Activated CD4-positive, alpha-beta T cell treated with anti-CD3 and anti-CD28 coated beads, Interleukin-2, amount 50 U/mL, for 24 hours (primary cell): ENCODE data around the gene ITCH.
"Not testable (repeated sequence)": the region's sequence is repeated elsewhere in the genome, so short reads cannot be mapped to it uniquely, and the experiment has no call there.

Source experiments
- DNase-seq, 2 donors: peaks; one replicate each; pipeline ENCODE4 v3.0.0-alpha.2; 2020; ENCODE audit warnings: low read depth in 1 of 2, low spot score in 1 of 2

Gene ITCH

GRCh38 chr20:34377072-34377847 lies 14.2 kb downstream of the ITCH start:
- DNase-seq, result no peak

GRCh38 chr20:34382174-34382573 lies 19.1 kb downstream of the ITCH start:
- no peak for DNase-seq

- not testable (repeated sequence) for DNase-seq
Observed at GRCh38 chr20:34382877-34383455, 19.9 kb downstream of the ITCH start.

- no peak for DNase-seq
Observed at GRCh38 chr20:34385464-34385863, 22.4 kb downstream of the ITCH start.

- DNase-seq, result no peak
Observed at GRCh38 chr20:34388000-34388399, 24.9 kb downstream of the ITCH start.

- no peak for DNase-seq
Observed at GRCh38 chr20:34388678-34389077, 25.6 kb downstream of the ITCH start.

- no peak for DNase-seq
Observed at GRCh38 chr20:34389206-34389953, 26.3 kb downstream of the ITCH start.

- DNase-seq, result no peak
Observed at GRCh38 chr20:34389954-34390555, 27.0 kb downstream of the ITCH start.

- no peak for DNase-seq
Observed at GRCh38 chr20:34396408-34396807, 33.3 kb downstream of the ITCH start.

- no peak for DNase-seq
Observed at GRCh38 chr20:34397096-34397495, 34.0 kb downstream of the ITCH start.

GRCh38 chr20:34400776-34401175 lies 37.7 kb downstream of the ITCH start:
- DNase-seq, result not testable (repeated sequence)

GRCh38 chr20:34401741-34402455 lies 38.8 kb downstream of the ITCH start:
- no peak for DNase-seq

GRCh38 chr20:34402461-34402860 lies 39.4 kb downstream of the ITCH start:
- no peak for DNase-seq

GRCh38 chr20:34403063-34403827 lies 40.2 kb downstream of the ITCH start:
- DNase-seq, result no peak

GRCh38 chr20:34403908-34404307 lies 40.8 kb downstream of the ITCH start:
- DNase-seq, result no peak

GRCh38 chr20:34404803-34405202 lies 41.7 kb downstream of the ITCH start:
- no peak for DNase-seq

GRCh38 chr20:34405247-34405651 lies 42.2 kb downstream of the ITCH start:
- peak in 1 of 2 donors; percentile 4 for DNase-seq

GRCh38 chr20:34405942-34406341 lies 42.9 kb downstream of the ITCH start:
- not testable (repeated sequence) for DNase-seq

GRCh38 chr20:34407962-34408474 lies 44.9 kb downstream of the ITCH start:
- DNase-seq, result no peak

- no peak for DNase-seq
Observed at GRCh38 chr20:34410336-34410735, 47.3 kb downstream of the ITCH start.
